HG02840 (cell line): ENCODE data around the gene KRT3.

ENCODE experiments used
- ATAC-seq: cut with Tn5 transposase; IDR thresholded peaks from one replicate; pipeline ENCODE4 v1.9.1; 2021; ENCODE audit warnings: mild to moderate bottlenecking, moderate library complexity, moderate number of reproducible peaks; ENCODE audit not compliant: unreplicated experiment, low FRiP score

Gene KRT3

DNA sequence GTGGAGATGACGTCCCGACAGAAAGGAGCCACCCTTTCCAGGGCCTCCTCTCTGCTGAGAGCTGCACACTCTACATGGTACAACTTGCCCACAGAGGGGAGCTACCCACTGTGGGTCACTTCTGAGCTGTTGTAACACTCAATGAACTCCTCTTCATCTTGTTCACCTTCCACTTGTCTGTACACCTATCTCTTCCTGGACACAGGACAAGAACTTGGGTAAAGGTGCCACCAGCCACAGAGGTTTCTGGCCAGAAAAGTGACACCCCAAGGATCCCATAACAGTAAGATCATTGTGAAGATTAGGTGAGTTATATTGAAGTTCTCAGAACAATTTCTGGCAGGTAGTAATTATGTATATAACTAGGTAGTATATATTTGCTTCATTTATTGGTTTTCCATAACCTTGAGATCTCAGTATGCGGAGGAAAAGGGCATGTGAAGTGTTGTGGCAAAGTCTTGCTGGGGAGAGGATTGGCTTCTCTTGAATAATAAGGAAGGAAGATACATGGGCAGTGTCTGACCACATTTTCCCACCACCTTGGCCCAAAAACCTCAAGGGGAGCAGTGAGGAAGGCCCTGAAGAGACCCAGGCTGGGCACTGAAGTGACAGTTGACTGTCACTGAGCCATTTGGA is 53.0 kb downstream of the KRT3 start:
- no peak for ATAC-seq

DNA sequence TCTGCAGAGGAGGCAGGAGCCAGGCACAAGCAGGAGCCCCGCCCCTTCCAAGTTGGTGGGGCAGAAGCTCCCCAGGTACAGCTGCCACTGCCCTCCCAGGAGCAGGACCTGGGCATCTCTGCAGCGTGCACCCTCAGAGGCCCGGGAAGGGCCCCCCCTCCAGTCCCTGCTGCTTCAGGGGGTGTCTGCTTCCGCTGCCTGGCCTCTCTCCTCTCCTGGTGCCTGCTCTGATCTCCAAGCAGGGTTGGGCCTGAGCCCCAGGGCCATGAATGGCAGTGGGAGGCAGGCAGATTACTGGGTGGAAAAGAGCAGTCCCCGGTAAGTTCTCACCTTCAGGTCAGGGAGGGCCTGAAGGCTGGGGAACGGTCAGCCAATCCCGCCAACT is 53.7 kb downstream of the KRT3 start:
- ATAC-seq = no peak

DNA sequence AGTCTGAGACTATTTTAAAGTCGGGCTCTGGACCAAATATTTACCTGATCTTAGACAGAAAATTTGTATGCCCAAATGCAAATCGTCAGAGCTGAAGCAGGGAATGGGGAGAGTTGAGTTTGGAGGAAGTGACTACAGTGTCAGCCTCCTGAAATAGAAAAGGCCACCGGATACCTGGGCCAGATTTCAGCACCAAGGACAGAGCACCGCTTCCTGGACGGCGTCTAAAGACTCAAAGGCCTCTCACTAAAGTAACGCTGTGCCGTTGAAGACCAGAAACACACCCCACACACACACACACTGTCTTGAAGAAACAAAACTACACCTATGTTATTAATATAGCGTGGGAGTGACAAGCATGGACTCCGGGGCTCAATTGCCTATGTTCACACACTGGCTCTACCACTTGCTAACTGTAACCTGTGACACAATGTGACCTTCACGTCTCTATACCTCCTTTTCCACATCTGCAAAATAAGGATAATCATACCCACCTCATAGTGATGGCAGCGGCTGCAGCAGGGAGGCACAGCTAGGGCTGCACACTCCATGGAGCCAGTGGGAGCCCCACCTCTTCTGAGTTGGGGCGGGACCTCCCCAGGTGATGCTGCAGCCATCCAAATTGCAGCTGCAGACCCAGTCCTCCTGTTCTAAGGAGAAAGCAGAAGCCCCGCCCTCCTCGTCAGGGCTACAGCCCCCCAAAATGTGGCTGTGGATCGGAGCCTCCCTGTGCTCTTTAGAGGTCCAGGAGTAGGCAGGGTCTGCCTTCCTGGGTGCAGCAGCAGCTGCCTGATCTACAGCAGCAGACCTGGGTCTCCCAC is 54.3 kb downstream of the KRT3 start:
- no peak for ATAC-seq

DNA sequence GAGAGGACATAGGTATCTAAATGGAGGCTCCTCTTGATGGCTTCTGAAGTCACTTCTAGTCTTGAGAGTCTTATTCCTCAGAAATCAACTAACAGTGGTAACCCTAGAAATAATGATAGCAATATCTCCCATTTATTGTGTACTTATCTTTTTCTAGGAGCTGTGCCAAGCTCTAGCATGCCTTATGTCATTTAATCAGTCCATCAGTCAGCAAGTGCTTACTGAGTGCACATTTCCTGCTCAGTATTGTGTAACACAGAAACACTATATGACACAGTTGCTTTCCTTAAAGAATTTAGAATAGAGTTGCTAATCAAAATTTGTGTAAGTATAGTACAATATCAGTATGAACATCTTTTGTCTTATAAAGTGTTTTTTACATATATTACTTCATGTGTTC is 55.3 kb downstream of the KRT3 start:
- no peak for ATAC-seq

DNA sequence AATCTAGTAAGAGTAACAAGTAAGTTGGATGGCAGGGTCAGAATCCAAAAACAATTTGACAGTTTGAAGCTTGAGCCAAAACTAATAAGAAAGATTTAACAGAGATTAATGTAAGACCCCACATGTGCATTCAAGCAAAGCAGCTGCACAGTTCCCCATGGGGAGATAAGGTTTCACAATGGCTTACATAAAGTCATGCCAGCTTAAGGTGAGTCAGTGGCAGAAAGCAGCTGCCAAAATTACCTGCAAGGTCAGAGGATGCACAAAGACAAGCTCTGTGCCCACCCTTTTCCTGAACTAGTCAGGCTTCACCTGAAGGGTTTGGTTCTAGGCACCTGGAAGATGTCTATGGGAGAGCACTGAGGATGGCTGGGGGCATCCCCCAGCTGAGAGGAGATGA is 56.0 kb downstream of the KRT3 start:
- ATAC-seq = no peak
